Measurements from ENCODE around the gene TBCE. TPM values are rescaled to one million over a fixed set of nuclear protein-coding genes. Genes with fewer than 3 reads are reported as not detected.

TBCE gene
- total and polyA plus RNA-seq, 9 of the 15 experiments (the other 6 are each of a cell fraction or from before 2014, with no cell fraction given), result 52.6 to 92.1 (median 82.1) TPM

GRCh38 chr1:235325139-235325538 is 42.1 kb upstream of the TBCE start:
- ATAC-seq, result no peak
- peak overlapping the region; percentile 11; the same call in 1 of the 3 replicates for H3K27ac ChIP-seq (ENCODE audit: extremely low read depth, low read depth, low read length)

DNA sequence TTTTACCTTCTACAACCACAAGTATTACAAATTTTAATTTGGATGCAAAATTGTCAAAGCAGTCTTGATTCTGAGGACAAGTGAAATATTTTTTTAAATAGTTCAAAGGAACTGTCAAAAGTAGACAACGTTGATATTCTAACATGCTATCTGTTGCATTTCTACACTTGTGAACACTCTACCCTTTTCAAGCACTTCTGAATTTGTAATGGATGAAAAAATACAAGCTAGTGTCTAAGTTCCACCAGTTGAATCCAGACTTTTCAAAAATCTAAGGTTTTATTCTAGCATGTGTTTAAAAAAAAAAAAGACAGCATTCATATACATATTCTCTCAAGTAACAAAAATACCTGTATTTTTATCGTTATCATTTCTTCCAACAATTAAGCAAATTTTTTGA is 41.4 kb upstream of the TBCE start:
- H3K36me3 ChIP-seq (ENCODE audit: control insufficient read depth, insufficient read depth, low read length), result peaks cover 35% of the 10 kb centered on the region; the same call in 2 of the 3 replicates
- CTCF ChIA-PET (ENCODE audit: low intra/inter-chr PET ratio), result interaction anchor here (0.7 kb wide), 2 partner anchors 38 to 91 kb away, joined by 3 to 4 read pairs; no protein-coding TSS in a partner anchor

More at GRCh38 chr1:235325139-235325538, 42.1 kb upstream of the TBCE start:
- WGBS (ENCODE audit: insufficient coverage, low coverage, missing lambda C conversion rate), result 13% methylated on average over 3 of the region's 3 CpGs
- H4K20me1 ChIP-seq (replicated peaks; ENCODE audit: control insufficient read depth, insufficient read depth, low read length), result no peaks in the 10 kb centered on the region; the same call in 1 of the 2 replicates
- no peak for DNase-seq (ENCODE audit: extremely low read depth in 1 of 4, low spot score in 3 of 4)
- H3K4me1 ChIP-seq (replicated peaks in 1 of 2; ENCODE audit: control insufficient read depth in 2 of 2, insufficient read depth in 2 of 2, low read length in 2 of 2), result peaks cover 7 to 16% of the 10 kb centered on the region in 2 experiments; a peak in 4 of 5 replicates
- intact Hi-C loops (cut with micrococcal nuclease), result no loop called here
- H3K36me3 ChIP-seq (ENCODE audit: control insufficient read depth, insufficient read depth, low read length), result peaks cover 38% of the 10 kb centered on the region; the same call in 2 of the 3 replicates
- peak overlapping the region; percentile 56 for H3K4me2 ChIP-seq (ENCODE audit: insufficient read depth, low read length)
- BruUV-seq (replicated peaks), result no TSS peak
- FAIRE-seq, result no peak
- POLR2A ChIA-PET, result interaction anchor here (1.0 to 5.0 kb wide), 2 partner anchors 9 to 50 kb away, joined by 3 to 38 read pairs; no protein-coding TSS in a partner anchor
- TF ChIP-seq RBFOX2 (IDR thresholded peaks at IDR 0.05; ENCODE audit: low read depth, low read length) (peak; percentile 40; the same call in 1 of the 2 replicates), GABPA (tag; conservative IDR thresholded peaks at IDR 0.05; ENCODE audit: low read depth) (0 out of 2 replicates have a peak, but pooled peaks have one; percentile 14), KDM5B (IDR thresholded peaks at IDR 0.05; ENCODE audit: insufficient replicate concordance, low read depth, low read length) (no peak)
- H3K9me1 ChIP-seq (ENCODE audit: control insufficient read depth, insufficient read depth, low read length), result no peaks in the 10 kb centered on the region
- no peaks in the 10 kb centered on the region for H3K9me3 ChIP-seq (replicated peaks; ENCODE audit: control insufficient read depth, insufficient read depth, low read depth, low read length)
- H3K9ac ChIP-seq (ENCODE audit: insufficient read depth in 1 of 2, low read depth in 2 of 2, low read length in 2 of 2), result peak overlapping the region in 1 of 2 experiments; percentile 84; a peak in 2 of 4 replicates
- CTCF ChIA-PET (ENCODE audit: low intra/inter-chr PET ratio), result interaction anchor here (0.7 kb wide), 2 partner anchors 37 to 92 kb away, joined by 3 to 4 read pairs; no protein-coding TSS in a partner anchor
- in situ Hi-C loops (cut with MboI), result no loop called here
- H3K4me3 ChIP-seq, result peak overlapping the region; percentile 82; the same call in 1 of the 2 replicates
- H3K27me3 ChIP-seq (ENCODE audit: control insufficient read depth in 2 of 2, insufficient read depth in 2 of 2, low read length in 2 of 2), result no peaks in the 10 kb centered on the region
- H2AFZ ChIP-seq (ENCODE audit: low read depth, low read length), result no peak overlapping the region
- peaks cover 92% of the 10 kb centered on the region for H3K79me2 ChIP-seq (ENCODE audit: control insufficient read depth, insufficient read depth, low read length)

More for the DNA sequence above, 41.4 kb upstream of the TBCE start:
- in situ Hi-C loops (cut with MboI), result no loop called here
- no TSS peak for BruUV-seq (replicated peaks)
- Histone ChIP-seq H3K9me3 (replicated peaks; ENCODE audit: control insufficient read depth, insufficient read depth, low read depth, low read length) (no peaks in the 10 kb centered on the region), H3K27ac (ENCODE audit: extremely low read depth, low read depth, low read length) (peak overlapping the region; percentile 83; the same call in 1 of the 3 replicates), H3K4me3 (peak overlapping the region; percentile 82), H3K9me1 (ENCODE audit: control insufficient read depth, insufficient read depth, low read length) (no peaks in the 10 kb centered on the region), H3K79me2 (ENCODE audit: control insufficient read depth, insufficient read depth, low read length) (peaks cover 91% of the 10 kb centered on the region), H3K9ac (ENCODE audit: insufficient read depth in 1 of 2, low read depth in 2 of 2, low read length in 2 of 2) (peak overlapping the region in 1 of 2 experiments; percentile 84; a peak in 2 of 4 replicates), H3K4me2 (ENCODE audit: insufficient read depth, low read length) (peak overlapping the region; percentile 56), H2AFZ (ENCODE audit: low read depth, low read length) (no peak overlapping the region), H4K20me1 (replicated peaks; ENCODE audit: control insufficient read depth, insufficient read depth, low read length) (no peaks in the 10 kb centered on the region; the same call in 1 of the 2 replicates), H3K4me1 (replicated peaks in 1 of 2; ENCODE audit: control insufficient read depth in 2 of 2, insufficient read depth in 2 of 2, low read length in 2 of 2) (peaks cover 5 to 16% of the 10 kb centered on the region in 2 experiments; a peak in 4 of 5 replicates), H3K27me3 (ENCODE audit: control insufficient read depth in 2 of 2, insufficient read depth in 2 of 2, low read length in 2 of 2) (no peaks in the 10 kb centered on the region)
- ATAC-seq, result no peak
- DNase-seq (ENCODE audit: extremely low read depth in 1 of 4, low spot score in 3 of 4), result no peak
- WGBS (ENCODE audit: insufficient coverage, low coverage, missing lambda C conversion rate), result 4% methylated on average over 2 of the region's 2 CpGs
- intact Hi-C loops (cut with micrococcal nuclease), result no loop called here
- FAIRE-seq, result no peak
- TF ChIP-seq CTCF (IDR thresholded peaks at IDR 0.05 in 2 of 3, conservative IDR thresholded peaks at IDR 0.05 in 1 of 3; ENCODE audit: insufficient read depth in 2 of 3, low read depth in 1 of 3, low read length in 3 of 3), result 0 out of 6 replicates have a peak, but pooled peaks of 1 of the 3 experiments have one; percentile 0
- TF ChIP-seq, protein P1, sequence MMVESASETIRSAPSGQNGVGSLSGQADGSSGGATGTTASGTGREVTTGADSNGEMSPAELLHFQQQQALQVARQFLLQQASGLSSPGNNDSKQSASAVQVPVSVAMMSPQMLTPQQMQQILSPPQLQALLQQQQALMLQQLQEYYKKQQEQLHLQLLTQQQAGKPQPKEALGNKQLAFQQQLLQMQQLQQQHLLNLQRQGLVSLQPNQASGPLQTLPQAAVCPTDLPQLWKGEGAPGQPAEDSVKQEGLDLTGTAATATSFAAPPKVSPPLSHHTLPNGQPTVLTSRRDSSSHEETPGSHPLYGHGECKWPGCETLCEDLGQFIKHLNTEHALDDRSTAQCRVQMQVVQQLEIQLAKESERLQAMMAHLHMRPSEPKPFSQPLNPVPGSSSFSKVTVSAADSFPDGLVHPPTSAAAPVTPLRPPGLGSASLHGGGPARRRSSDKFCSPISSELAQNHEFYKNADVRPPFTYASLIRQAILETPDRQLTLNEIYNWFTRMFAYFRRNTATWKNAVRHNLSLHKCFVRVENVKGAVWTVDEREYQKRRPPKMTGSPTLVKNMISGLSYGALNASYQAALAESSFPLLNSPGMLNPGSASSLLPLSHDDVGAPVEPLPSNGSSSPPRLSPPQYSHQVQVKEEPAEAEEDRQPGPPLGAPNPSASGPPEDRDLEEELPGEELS (CRISPR knock-in tag; IDR thresholded peaks at IDR 0.05; ENCODE audit: borderline replicate concordance), result no peak
- POLR2A ChIA-PET, result interaction anchor here (0.6 to 5.0 kb wide), 4 partner anchors 10 to 579 kb away, joined by 3 to 38 read pairs (median 3); no protein-coding TSS in a partner anchor
